Karpas-422 (cell line): ENCODE measurements around the gene COX7A2. TPM values are rescaled to one million over a fixed set of nuclear protein-coding genes. Genes with fewer than 3 reads are reported as not detected.

ENCODE experiments used
- DNase-seq: peaks from one replicate; pipeline ENCODE4 v3.0.0-alpha.2; 2015
- H2AFZ ChIP-seq: fragments of 200-600 bp; sonication (generic); 2 replicates; pipeline ENCODE4 v1.6.1; 2014; ENCODE audit warnings: antibody characterized with exemption, low read length, mixed read lengths
- H3K27ac ChIP-seq: fragments of 200-600 bp; sonication (generic); 2 replicates; pipeline ENCODE4 v1.5.1; 2014; ENCODE audit warnings: mild to moderate bottlenecking, low read length, moderate library complexity
- H3K27me3 ChIP-seq: fragments of 200-600 bp; sonication (generic); 2 replicates; pipeline ENCODE4 v1.6.1; 2014; ENCODE audit warnings: low read length, mixed read lengths
- H3K36me3 ChIP-seq: fragments of 200-600 bp; sonication (generic); 2 replicates; pipeline ENCODE4 v1.6.1; 2014; ENCODE audit warnings: low read length, mixed read lengths; ENCODE audit not compliant: insufficient read depth
- H3K4me1 ChIP-seq: fragments of 200-600 bp; sonication (generic); 2 replicates; pipeline ENCODE4 v1.6.1; 2014; ENCODE audit warnings: mild to moderate bottlenecking, low read length, mixed read lengths
- H3K4me2 ChIP-seq: fragments of 200-600 bp; sonication (generic); 2 replicates; pipeline ENCODE4 v1.6.1; 2014; ENCODE audit warnings: low read length, low read depth, mild to moderate bottlenecking; ENCODE audit not compliant: poor library complexity, severe bottlenecking
- H3K4me3 ChIP-seq: fragments of 200-600 bp; sonication (generic); 2 replicates; pipeline ENCODE4 v1.5.1; 2014; ENCODE audit warnings: mild to moderate bottlenecking, antibody characterized with exemption, low read length, mixed read lengths
- H3K79me2 ChIP-seq: fragments of 200-600 bp; sonication (generic); 2 replicates; pipeline ENCODE4 v1.6.1; 2014; ENCODE audit warnings: mild to moderate bottlenecking, low read length, mixed read lengths
- H3K9ac ChIP-seq: fragments of 200-600 bp; sonication (generic); 2 replicates; pipeline ENCODE4 v1.6.0; 2014; ENCODE audit warnings: low read length
- H3K9me2 ChIP-seq: fragments of 200-600 bp; sonication (generic), shearing (Covaris generic); replicated peaks from 2 replicates; pipeline ENCODE4 v1.6.0; 2014; ENCODE audit warnings: mild to moderate bottlenecking, low read length, moderate library complexity; ENCODE audit not compliant: insufficient read depth
- H3K9me3 ChIP-seq: fragments of 300-700, 200-600 bp; sonication (generic); 2 replicates; pipeline ENCODE4 v1.6.1; 2014; ENCODE audit warnings: low read length, mixed read lengths
- H4K20me1 ChIP-seq: fragments of 200-600 bp; sonication (generic); 2 replicates; pipeline ENCODE4 v1.6.1; 2014; ENCODE audit warnings: mild to moderate bottlenecking, antibody characterized with exemption, low read length, low read depth; ENCODE audit not compliant: insufficient read depth
- total RNA-seq: library from RNA; depleted of rRNA; stranded (reverse); fragments of >200 nt; shearing (Covaris generic); gene quantifications from 2 replicates; pipeline ENCODE4 v1.2.3, GENCODE V29; 2014; ENCODE audit warnings: low replicate concordance

Gene COX7A2
- total RNA-seq, 1 experiment from 2014 or later: 346 TPM

DNA sequence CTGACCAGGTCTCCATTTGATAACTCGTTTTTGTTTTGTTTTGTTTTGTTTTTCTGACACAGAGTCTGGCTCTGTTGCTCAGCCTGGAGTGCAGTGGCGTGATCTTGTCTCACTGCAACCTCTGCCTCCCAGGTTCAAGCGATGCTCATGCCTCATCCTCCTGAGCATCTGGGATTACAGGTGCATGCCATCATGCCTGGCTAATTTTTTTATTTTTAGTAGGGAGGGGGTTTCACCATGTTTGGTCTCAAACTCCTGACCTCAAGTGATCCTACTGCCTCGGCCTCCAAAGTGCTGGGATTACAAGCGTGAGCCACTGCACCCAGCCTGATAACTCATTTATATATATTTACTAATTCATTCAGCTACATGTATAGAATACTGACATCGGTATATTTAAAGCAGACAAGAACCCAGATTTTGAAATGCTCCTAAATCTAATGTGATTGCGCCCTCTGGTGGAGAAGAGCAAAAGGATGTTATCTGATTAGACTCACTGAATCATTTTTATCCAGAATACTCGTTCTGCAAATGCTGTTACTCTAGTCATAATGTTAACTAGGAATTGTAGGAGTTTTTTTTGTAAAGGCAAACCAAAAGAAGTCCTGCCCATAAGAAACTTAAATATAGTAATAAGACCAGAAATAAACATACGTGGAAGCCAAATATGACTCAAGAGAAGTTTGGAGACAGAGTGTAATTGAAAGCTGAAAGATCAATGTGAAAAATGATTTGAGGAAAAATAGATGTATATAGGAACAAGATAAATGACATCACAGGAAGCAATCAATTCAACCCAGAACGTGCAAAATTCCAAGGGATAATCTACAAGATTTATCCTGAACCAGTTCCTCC, 32.5 kb downstream of the COX7A2 start:
- no peak overlapping the region for H3K4me3 ChIP-seq
- no peak overlapping the region for H3K4me2 ChIP-seq
- no peaks in the 10 kb centered on the region for H3K9me2 ChIP-seq
- H2AFZ ChIP-seq: no peak overlapping the region
- no peaks in the 10 kb centered on the region for H3K79me2 ChIP-seq
- no peaks in the 10 kb centered on the region for H3K36me3 ChIP-seq
- H3K4me1 ChIP-seq: peaks cover 5% of the 10 kb centered on the region
- H3K27me3 ChIP-seq: no peaks in the 10 kb centered on the region
- H3K9ac ChIP-seq: no peak overlapping the region
- no peaks in the 10 kb centered on the region for H3K9me3 ChIP-seq
- no peaks in the 10 kb centered on the region for H4K20me1 ChIP-seq
- H3K27ac ChIP-seq: no peak overlapping the region
- DNase-seq: peak; percentile 88

GRCh38 chr6:75209184-75209723, 34.3 kb downstream of the COX7A2 start:
- no peaks in the 10 kb centered on the region for H4K20me1 ChIP-seq
- no peaks in the 10 kb centered on the region for H3K9me2 ChIP-seq
- no peaks in the 10 kb centered on the region for H3K27me3 ChIP-seq
- peaks cover 5% of the 10 kb centered on the region for H3K4me1 ChIP-seq
- no peaks in the 10 kb centered on the region for H3K36me3 ChIP-seq
- no peak overlapping the region for H2AFZ ChIP-seq
- H3K27ac ChIP-seq: no peak overlapping the region
- H3K4me3 ChIP-seq: no peak overlapping the region
- H3K9ac ChIP-seq: no peak overlapping the region
- H3K79me2 ChIP-seq: no peaks in the 10 kb centered on the region
- no peaks in the 10 kb centered on the region for H3K9me3 ChIP-seq
- H3K4me2 ChIP-seq: no peak overlapping the region
- no peak for DNase-seq

DNA sequence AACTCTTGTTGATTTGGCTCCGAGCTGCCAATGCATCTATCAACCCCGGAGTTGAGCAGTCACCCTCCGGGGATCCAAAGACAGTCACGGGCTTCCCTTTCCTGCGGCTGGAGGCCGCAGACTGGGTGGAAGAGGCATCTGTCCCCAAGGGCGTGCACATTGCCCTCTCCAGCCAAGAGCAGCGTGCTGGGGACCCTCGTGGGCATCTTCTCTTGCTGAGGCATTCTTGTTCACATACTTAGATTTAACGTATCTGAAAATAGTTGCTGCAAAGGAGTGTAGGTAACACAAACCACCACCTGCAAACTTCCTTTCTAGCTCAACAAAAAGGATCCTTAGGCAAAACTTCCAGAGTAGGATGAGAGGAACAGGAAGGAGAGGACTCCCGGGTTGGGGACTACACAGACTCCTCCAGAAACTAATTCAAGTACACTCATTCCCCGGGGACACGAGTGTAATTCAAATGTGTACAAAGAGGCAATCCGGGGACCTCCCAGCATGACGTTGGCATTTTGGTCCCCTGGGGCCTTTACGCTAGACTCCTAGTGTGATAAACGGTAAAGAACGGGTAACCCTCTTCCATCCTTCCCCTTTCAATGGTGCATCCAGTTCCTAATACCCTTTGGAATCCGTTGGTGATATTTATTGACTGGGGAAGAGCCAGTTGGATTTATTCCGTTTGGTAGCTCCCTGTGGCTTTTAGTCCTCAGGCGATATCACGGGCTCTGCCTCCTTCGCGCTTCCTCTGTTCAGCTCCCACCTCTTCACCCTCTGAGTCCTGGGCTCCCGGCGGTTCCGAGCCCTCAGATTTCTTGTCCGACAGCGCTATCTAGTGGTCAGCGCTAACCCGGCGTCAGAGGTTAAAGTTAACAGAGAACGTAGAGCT, 35.1 kb downstream of the COX7A2 start:
- H3K4me2 ChIP-seq: peak overlapping the region; percentile 35
- H3K27me3 ChIP-seq: no peaks in the 10 kb centered on the region
- H2AFZ ChIP-seq: no peak overlapping the region
- no peaks in the 10 kb centered on the region for H3K9me3 ChIP-seq
- 0 out of 2 replicates have a peak overlapping the region, but pooled peaks have one; percentile 28 for H3K4me3 ChIP-seq
- no peaks in the 10 kb centered on the region for H3K79me2 ChIP-seq
- H3K9ac ChIP-seq: 0 out of 2 replicates have a peak overlapping the region, but pooled peaks have one; percentile 6
- H4K20me1 ChIP-seq: no peaks in the 10 kb centered on the region
- DNase-seq: peak; percentile 93
- H3K9me2 ChIP-seq: no peaks in the 10 kb centered on the region
- peaks cover 5% of the 10 kb centered on the region for H3K4me1 ChIP-seq
- H3K27ac ChIP-seq: no peak overlapping the region
- H3K36me3 ChIP-seq: no peaks in the 10 kb centered on the region

DNA sequence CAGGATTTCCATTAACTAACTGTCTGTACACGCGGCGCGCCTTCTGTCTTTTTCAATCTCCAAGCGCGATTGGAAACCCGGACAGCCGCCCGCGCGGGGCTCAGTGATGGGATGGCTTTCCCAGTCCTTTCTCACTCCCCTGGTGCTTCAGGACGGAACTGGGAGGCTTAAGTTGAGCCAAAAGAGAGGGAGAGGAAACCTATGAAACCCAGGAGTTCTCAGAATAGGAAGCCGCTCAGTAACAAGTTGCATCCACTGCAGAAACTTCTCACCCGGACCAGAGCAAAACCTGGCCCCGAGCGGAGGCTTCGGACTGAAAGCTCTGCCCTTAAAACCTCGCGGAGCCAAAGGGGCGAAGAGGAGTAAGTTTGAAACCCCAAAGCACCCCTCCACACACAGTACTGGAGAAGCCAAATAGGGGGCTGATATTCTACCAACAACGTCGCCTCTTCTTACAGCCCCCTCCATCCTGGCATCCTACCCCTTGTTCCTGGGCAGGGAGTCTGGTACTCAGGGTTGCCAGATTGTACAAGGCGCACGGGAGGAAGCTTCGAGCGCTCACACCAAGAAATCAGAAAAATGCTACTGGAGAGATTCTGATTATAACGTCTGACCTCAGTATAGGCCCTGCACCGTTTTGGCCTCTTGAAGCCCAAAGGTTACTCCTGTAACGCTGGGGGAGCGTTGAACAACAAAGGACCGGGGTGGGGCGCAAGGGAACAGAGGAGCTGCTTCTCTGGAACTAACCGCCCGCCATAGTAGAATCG, 36.8 kb downstream of the COX7A2 start:
- no peaks in the 10 kb centered on the region for H3K79me2 ChIP-seq
- H3K9me2 ChIP-seq: no peaks in the 10 kb centered on the region
- no peak overlapping the region for H3K9ac ChIP-seq
- no peaks in the 10 kb centered on the region for H3K27me3 ChIP-seq
- DNase-seq: no peak
- peaks cover 5% of the 10 kb centered on the region for H3K4me1 ChIP-seq
- no peaks in the 10 kb centered on the region for H4K20me1 ChIP-seq
- no peaks in the 10 kb centered on the region for H3K36me3 ChIP-seq
- H3K27ac ChIP-seq: no peak overlapping the region
- H3K4me2 ChIP-seq: no peak overlapping the region
- H2AFZ ChIP-seq: no peak overlapping the region
- H3K4me3 ChIP-seq: no peak overlapping the region
- H3K9me3 ChIP-seq: no peaks in the 10 kb centered on the region

DNA sequence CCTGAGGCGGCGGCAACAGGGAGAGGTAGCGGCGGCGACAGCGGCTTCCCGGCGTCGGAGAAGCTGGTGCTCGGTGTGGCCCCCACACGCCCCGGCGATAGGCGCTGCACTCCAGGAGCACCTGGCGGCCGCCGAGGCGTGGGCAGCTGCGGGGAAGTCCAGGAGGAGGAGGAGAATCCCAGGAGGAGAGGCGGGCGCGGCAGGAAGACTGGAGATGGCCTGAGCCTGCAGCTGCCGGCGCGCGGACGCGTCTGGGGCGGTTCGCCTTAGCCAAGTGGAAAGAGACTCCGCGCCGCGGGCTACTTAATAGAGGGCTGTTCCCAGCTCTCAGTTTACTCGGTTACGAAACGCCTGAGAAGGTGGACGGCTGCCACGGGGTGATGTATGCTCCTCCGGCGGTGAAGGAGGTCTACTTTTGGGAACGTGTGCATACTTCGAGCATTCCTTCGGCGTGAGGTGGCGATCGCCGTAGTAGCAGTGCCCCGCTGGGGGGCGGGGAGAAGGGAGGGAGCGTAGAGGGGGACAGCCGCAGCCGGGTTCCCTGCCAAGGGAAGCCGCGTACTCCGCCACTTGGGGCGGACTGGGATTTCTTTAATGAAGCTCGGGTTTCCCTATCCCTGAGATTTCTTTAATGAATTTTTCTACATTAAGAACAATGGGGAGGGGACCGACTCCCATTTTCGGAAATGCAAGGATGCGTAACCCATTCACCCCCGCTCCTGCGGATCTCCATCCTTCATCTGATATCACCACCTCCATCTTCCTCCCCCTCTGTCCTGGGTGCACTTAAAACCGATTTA, 37.6 kb downstream of the COX7A2 start, which contains the start of gene COL12A1:
Gene COL12A1 (minus strand): TSS at position 278 of the 800 bp plus-strand sequence. CDS start 3,261 bp downstream, outside the sequence.
- Histone ChIP-seq H3K27ac (no peak within 1 kb of the TSS), H3K4me2 (no peak within 1 kb of the TSS), H3K79me2 (no peaks in the 10 kb centered on the region), H3K9me2 (no peaks in the 10 kb centered on the region), H3K9me3 (no peaks in the 10 kb centered on the region), H4K20me1 (no peaks in the 10 kb centered on the region), H3K4me1 (peaks cover 5% of the 10 kb centered on the region), H2AFZ (no peak within 1 kb of the TSS), H3K36me3 (no peaks in the 10 kb centered on the region), H3K9ac (no peak within 1 kb of the TSS), H3K4me3 (no peak within 1 kb of the TSS), H3K27me3 (no peaks in the 10 kb centered on the region)
- no peak for DNase-seq

- Histone ChIP-seq H4K20me1 (no peaks in the 10 kb centered on the region), H3K36me3 (no peaks in the 10 kb centered on the region), H3K79me2 (no peaks in the 10 kb centered on the region), H3K4me2 (no peak overlapping the region), H3K9me3 (no peaks in the 10 kb centered on the region), H2AFZ (no peak overlapping the region), H3K4me1 (peaks cover 5% of the 10 kb centered on the region), H3K27ac (no peak overlapping the region), H3K4me3 (no peak overlapping the region), H3K9ac (no peak overlapping the region), H3K9me2 (no peaks in the 10 kb centered on the region), H3K27me3 (no peaks in the 10 kb centered on the region)
- DNase-seq: no peak
Measured at GRCh38 chr6:75204959-75205775, 38.4 kb downstream of the COX7A2 start.
